Fibroblast of villous mesenchyme (primary cell): ENCODE data around the gene RING1. TPM values are rescaled to one million over a fixed set of nuclear protein-coding genes. Genes with fewer than 3 reads are reported as not detected.
A peak's percentile ranks its signal among the peaks of the same experiment; 100 is the strongest.

Experiments used
- DNase-seq: peaks from one replicate; pipeline ENCODE4 v3.0.0-alpha.2; 2010; ENCODE audit warnings: low read depth
- H3K4me3 ChIP-seq: 2 replicates; pipeline ENCODE4 v1.5.1; 2011; ENCODE audit warnings: low read depth, mild to moderate bottlenecking, low read length
- CTCF ChIP-seq: IDR thresholded peaks from 2 replicates; pipeline ENCODE4 v1.5.1; 2012; ENCODE audit warnings: low read depth, mild to moderate bottlenecking, low read length; ENCODE audit not compliant: insufficient read depth
- total RNA-seq: library from RNA; depleted of rRNA; stranded (reverse); fragments of >200 nt; gene quantifications from 2 replicates; pipeline ENCODE4 v1.2.3, GENCODE V29; 2012

RING1 gene
- total RNA-seq, 1 donor = 27.2 TPM

GRCh38 chr6:33189164-33189563 lies 19.1 kb upstream of the RING1 start:
- DNase-seq = no peak
- TF ChIP-seq CTCF = no peak
- no peak overlapping the region for H3K4me3 ChIP-seq

- no peak for TF ChIP-seq CTCF
- DNase-seq = no peak
- no peak overlapping the region for H3K4me3 ChIP-seq
Measured at GRCh38 chr6:33189625-33190448, 18.5 kb upstream of the RING1 start.

GRCh38 chr6:33190504-33191107 lies 17.7 kb upstream of the RING1 start:
- H3K4me3 ChIP-seq = no peak overlapping the region
- no peak for DNase-seq
- TF ChIP-seq CTCF = no peak

GRCh38 chr6:33191383-33192104 lies 16.8 kb upstream of the RING1 start:
- no peak for TF ChIP-seq CTCF
- H3K4me3 ChIP-seq = no peak overlapping the region
- no peak for DNase-seq

GRCh38 chr6:33192105-33192646 lies 16.1 kb upstream of the RING1 start, which contains the start of gene COL11A2:
Gene COL11A2, minus strand, starts transcription at chr6:33192467. Its CDS starts 227 bp downstream, at chr6:33192240.
- H3K4me3 ChIP-seq = peak within 1 kb of the TSS; percentile 43
- no peak for DNase-seq

More at GRCh38 chr6:33192105-33192646, 16.1 kb upstream of the RING1 start, which contains the start of gene COL11A2:
- no peak for TF ChIP-seq CTCF
